Epithelial cell of proximal tubule (primary cell): ENCODE measurements around the gene NBEA. TPM values are rescaled to one million over a fixed set of nuclear protein-coding genes. Genes with fewer than 3 reads are reported as not detected.

ENCODE experiments used
- DNase-seq: peaks from one replicate; pipeline ENCODE4 v3.0.0-alpha.2; 2011; ENCODE audit warnings: low read depth
- H3K4me3 ChIP-seq: 2 replicates; pipeline ENCODE4 v1.5.1; 2011; ENCODE audit warnings: low read depth, mild to moderate bottlenecking, low read length
- CTCF ChIP-seq: conservative IDR thresholded peaks from 2 replicates; pipeline ENCODE4 v1.5.1; 2012; ENCODE audit warnings: low read depth, mild to moderate bottlenecking, low read length
- total RNA-seq: library from RNA; depleted of rRNA; stranded (reverse); fragments of >200 nt; gene quantifications from 2 replicates; pipeline ENCODE4 v1.2.3, GENCODE V29; 2015

Gene NBEA
- total RNA-seq, 1 donor from 2014 or later = 2.7 TPM

DNA sequence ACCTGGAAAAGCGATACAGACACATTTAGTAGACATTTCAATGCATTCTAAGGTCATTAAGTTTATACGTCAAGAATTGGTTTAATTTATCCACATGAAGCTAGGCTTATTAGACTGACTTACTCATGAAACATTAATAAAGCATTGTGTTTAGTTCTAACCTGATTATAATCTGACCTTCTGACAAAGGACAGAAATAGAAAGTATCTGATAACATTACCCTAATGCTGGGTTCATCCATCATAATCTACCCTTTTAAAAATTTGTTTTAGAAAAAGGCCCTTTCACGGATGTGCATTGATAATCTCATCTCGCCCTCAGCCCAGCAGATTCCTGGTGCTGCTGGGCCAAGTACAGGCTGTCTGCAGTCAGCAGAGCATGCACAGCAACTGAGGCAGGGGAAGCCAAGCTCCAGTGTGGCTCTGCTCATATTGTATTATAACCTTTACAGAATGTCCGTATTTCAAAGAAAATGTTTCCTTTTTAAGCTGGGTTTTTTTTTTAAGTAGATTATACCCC, 676.6 kb downstream of the NBEA start:
- no peak overlapping the region for H3K4me3 ChIP-seq
- TF ChIP-seq CTCF = no peak
- no peak for DNase-seq

GRCh38 chr13:35621989-35622388, 679.9 kb downstream of the NBEA start:
- TF ChIP-seq CTCF = no peak
- no peak for DNase-seq
- H3K4me3 ChIP-seq = no peak overlapping the region

GRCh38 chr13:35629026-35629425, 687.0 kb downstream of the NBEA start:
- no peak for DNase-seq
- no peak for TF ChIP-seq CTCF
- no peak overlapping the region for H3K4me3 ChIP-seq

DNA sequence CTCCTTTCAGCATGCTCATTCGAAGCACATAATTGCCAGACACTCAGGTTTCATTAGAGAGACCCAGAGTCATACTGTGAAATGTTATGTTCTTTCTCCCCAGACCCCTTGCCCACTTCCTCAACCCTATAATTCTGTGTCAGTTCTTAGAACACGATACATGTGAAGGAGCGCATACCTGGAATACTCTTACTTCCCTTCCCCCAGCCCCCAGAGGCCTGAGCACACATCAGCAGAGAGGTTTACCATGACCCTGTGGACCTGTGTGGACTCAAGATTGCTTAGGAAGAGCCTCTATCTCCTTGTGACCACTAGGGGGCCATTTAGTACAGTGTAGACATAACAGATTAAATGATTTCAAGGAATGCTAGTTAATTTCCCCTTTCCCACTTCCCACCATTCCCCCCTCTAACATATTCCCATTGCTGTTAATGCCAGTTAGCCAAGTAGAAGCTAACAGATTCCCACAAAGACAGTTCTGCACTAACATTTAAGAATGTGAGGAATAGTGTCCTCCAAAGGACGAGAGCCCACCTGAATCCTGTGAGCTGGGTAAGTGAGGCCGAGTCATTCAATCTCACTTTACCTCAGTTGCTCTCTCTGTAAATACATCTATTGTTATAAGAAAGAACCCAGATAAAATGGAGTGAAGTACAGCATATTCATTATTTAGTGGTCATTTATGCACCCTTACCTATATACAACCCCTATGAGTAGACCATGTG, 688.6 kb downstream of the NBEA start:
- peak; percentile 27 for DNase-seq
- H3K4me3 ChIP-seq = no peak overlapping the region
- peak; percentile 87 for TF ChIP-seq CTCF

DNA sequence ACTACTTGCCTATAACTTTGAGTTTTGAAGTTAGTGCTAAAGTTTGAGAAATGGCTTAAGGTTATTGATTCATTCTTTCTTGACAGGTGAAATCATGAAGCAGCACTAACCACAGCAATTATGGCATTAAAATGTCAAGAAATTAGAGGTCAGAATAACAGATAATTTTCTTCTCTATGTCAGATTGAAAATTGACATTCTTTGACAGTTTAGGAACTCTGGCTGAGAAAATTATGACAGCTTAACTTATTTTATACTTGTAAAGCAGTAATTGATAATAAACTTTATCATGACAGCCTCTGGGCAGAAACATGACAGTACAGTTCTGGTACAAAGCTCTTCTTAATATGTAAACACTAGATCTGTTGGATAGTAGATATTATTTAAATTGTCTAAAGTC, 689.6 kb downstream of the NBEA start:
- DNase-seq = no peak
- no peak for TF ChIP-seq CTCF
- H3K4me3 ChIP-seq = no peak overlapping the region

GRCh38 chr13:35643625-35644024, 701.6 kb downstream of the NBEA start:
- DNase-seq = no peak
- no peak overlapping the region for H3K4me3 ChIP-seq
- TF ChIP-seq CTCF = no peak
